Neural crest cell (in vitro differentiated cells): ENCODE measurements around the gene TMOD3. TPM values are rescaled to one million over a fixed set of nuclear protein-coding genes. Genes with fewer than 3 reads are reported as not detected.

Experiments
- DNase-seq: peaks from one replicate; pipeline ENCODE4 v3.0.0; 2021; ENCODE audit warnings: low read depth, mixed read lengths, low spot score
- H3K27ac Mint-ChIP-seq: one replicate; pipeline ENCODE4 v1.8.0; 2021; ENCODE audit warnings: mild to moderate bottlenecking, mixed read lengths; ENCODE audit not compliant: unreplicated experiment
- H3K27me3 Mint-ChIP-seq: 2 replicates; pipeline ENCODE4 v1.8.0; 2021; ENCODE audit warnings: low read depth, mild to moderate bottlenecking, mixed read lengths
- H3K36me3 Mint-ChIP-seq: 2 replicates; pipeline ENCODE4 v1.8.0; 2021; ENCODE audit warnings: low read depth, mild to moderate bottlenecking, mixed read lengths
- H3K4me1 Mint-ChIP-seq: 2 replicates; pipeline ENCODE4 v1.8.0; 2021; ENCODE audit warnings: mixed read lengths
- H3K4me3 Mint-ChIP-seq: one replicate; pipeline ENCODE4 v1.8.0; 2021; ENCODE audit warnings: mild to moderate bottlenecking, mixed read lengths
- H3K9me3 Mint-ChIP-seq: 2 replicates; pipeline ENCODE4 v1.8.0; 2021; ENCODE audit warnings: mixed read lengths
- CTCF ChIP-seq: fragments of 200-600 bp; sonication (generic); conservative IDR thresholded peaks from 2 replicates; pipeline ENCODE4 v1.5.0; 2021; ENCODE audit warnings: antibody characterized with exemption, mild to moderate bottlenecking
- total RNA-seq: library from RNA; stranded (reverse); gene quantifications from 2 replicates; pipeline ENCODE4 v1.2.1, GENCODE V29; 2021

The TMOD3 gene
- total RNA-seq, 1 donor from 2014 or later = 29.3 TPM

GRCh38 chr15:51856714-51857380 lies 27.4 kb downstream of the TMOD3 start:
- TF ChIP-seq CTCF = no peak
- no peak overlapping the region for H3K27ac Mint-ChIP-seq
- H3K27me3 Mint-ChIP-seq = no peaks in the 10 kb centered on the region
- H3K36me3 Mint-ChIP-seq = peaks cover 6% of the 10 kb centered on the region
- DNase-seq = no peak
- no peaks in the 10 kb centered on the region for H3K4me1 Mint-ChIP-seq
- H3K4me3 Mint-ChIP-seq = no peak overlapping the region
- peaks cover 3% of the 10 kb centered on the region for H3K9me3 Mint-ChIP-seq

GRCh38 chr15:51861557-51862359 lies 32.3 kb downstream of the TMOD3 start:
- Mint-ChIP-seq H3K27me3 (no peaks in the 10 kb centered on the region), H3K9me3 (peaks cover 3% of the 10 kb centered on the region), H3K27ac (no peak overlapping the region), H3K4me3 (no peak overlapping the region), H3K36me3 (peaks cover 18% of the 10 kb centered on the region), H3K4me1 (no peaks in the 10 kb centered on the region)
- TF ChIP-seq CTCF = no peak
- DNase-seq = no peak

GRCh38 chr15:51863131-51863530 lies 33.7 kb downstream of the TMOD3 start:
- no peak for TF ChIP-seq CTCF
- Mint-ChIP-seq H3K9me3 (peaks cover 3% of the 10 kb centered on the region), H3K4me1 (no peaks in the 10 kb centered on the region), H3K27me3 (no peaks in the 10 kb centered on the region), H3K36me3 (peaks cover 18% of the 10 kb centered on the region), H3K27ac (no peak overlapping the region), H3K4me3 (no peak overlapping the region)
- DNase-seq = no peak

DNA sequence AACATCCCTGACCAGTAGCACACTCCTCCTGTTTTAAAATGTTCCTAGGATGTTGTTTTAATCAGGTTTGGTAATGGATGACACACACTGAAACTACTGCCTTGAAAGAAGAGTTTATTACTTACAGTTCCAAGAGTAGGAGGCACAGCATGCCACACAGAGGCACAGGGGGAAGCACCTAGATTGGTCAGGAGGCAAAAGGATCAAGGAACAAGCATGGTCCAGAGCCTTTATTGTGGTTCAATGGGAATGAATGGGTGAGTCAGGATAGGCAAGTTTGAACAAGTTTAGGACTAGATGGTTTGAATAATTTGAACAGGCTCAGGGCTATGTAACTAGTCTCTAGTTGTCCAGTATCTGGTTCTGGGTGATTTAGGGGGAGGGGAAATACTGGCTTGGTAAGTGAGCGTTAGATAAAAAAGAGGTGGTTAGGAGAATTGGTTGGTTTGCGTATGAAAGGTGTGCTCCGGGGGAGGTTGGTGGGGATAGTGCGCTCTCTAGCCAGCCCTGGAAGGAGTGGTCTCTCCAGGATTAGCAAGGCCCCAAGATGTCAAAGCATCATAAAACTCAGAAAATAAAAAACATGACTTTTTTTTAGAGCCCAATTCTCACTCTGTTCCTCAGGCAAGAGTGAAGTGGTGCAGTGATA lies 35.1 kb downstream of the TMOD3 start:
- Mint-ChIP-seq H3K27ac (peak overlapping the region; percentile 44), H3K36me3 (peaks cover 21% of the 10 kb centered on the region), H3K4me1 (no peaks in the 10 kb centered on the region), H3K27me3 (no peaks in the 10 kb centered on the region), H3K4me3 (no peak overlapping the region), H3K9me3 (peaks cover 3% of the 10 kb centered on the region)
- DNase-seq = no peak
- TF ChIP-seq CTCF = no peak

DNA sequence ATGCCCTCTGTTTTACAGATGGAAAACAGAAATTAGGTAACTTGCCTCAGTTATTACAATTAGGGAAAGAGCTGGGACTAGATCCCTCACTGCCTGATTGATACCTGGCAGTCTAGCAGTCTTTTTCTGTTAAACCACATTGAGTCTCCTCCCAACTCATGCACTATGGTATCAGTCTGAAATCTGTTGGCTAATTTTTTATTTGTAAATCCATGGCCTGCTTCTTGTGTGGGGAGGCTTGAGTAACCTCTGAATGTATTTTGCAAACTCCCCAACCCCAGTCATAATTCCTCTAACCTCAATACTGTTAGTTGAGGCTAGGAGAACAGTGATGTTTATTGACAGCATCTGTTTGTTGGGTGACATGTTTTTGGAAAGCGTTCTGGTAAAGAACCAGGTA lies 35.9 kb downstream of the TMOD3 start:
- Mint-ChIP-seq H3K4me1 (no peaks in the 10 kb centered on the region), H3K4me3 (no peak overlapping the region), H3K36me3 (peaks cover 18% of the 10 kb centered on the region), H3K9me3 (no peaks in the 10 kb centered on the region), H3K27ac (no peak overlapping the region), H3K27me3 (no peaks in the 10 kb centered on the region)
- DNase-seq = no peak
- TF ChIP-seq CTCF = no peak
